Measurements from ENCODE around the gene PCDHAC2.

DNA sequence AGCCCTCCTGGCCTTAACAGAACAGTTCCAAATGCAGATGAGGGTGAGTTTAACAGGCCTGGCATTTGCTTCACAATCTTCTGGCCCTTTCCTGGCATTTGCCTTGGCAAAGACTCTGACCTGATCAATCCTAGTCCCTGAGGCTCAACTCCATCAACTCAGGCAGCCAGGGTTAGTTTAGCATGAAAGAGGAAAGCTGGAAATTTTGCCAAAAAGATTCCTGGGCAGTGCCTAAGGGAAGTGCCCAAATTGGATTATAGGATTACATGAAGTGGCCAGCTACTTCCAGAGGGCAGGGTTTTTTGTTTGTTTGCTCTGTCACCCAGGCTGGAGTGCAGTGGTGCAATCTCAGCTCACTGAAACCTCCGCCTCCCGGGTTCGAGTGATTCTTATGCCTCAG is 36.8 kb downstream of the PCDHAC2 start:
- TF ChIP-seq, protein P1, sequence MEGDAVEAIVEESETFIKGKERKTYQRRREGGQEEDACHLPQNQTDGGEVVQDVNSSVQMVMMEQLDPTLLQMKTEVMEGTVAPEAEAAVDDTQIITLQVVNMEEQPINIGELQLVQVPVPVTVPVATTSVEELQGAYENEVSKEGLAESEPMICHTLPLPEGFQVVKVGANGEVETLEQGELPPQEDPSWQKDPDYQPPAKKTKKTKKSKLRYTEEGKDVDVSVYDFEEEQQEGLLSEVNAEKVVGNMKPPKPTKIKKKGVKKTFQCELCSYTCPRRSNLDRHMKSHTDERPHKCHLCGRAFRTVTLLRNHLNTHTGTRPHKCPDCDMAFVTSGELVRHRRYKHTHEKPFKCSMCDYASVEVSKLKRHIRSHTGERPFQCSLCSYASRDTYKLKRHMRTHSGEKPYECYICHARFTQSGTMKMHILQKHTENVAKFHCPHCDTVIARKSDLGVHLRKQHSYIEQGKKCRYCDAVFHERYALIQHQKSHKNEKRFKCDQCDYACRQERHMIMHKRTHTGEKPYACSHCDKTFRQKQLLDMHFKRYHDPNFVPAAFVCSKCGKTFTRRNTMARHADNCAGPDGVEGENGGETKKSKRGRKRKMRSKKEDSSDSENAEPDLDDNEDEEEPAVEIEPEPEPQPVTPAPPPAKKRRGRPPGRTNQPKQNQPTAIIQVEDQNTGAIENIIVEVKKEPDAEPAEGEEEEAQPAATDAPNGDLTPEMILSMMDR (IDR thresholded peaks at IDR 0.05 in 2 of 3, conservative IDR thresholded peaks at IDR 0.05 in 1 of 3; ENCODE audit: insufficient read depth in 2 of 3, low read depth in 1 of 3, low read length in 3 of 3) = no peak
- no peak for TF ChIP-seq ZNF274 (IDR thresholded peaks at IDR 0.05; ENCODE audit: borderline replicate concordance, low read depth, low read length)
- no peak for TF ChIP-seq EZH2 (IDR thresholded peaks at IDR 0.05; ENCODE audit: borderline replicate concordance, low read depth, low read length)

Measured in K562 (cell line).